ENCODE measurements around the gene QKI.
"Not testable (repeated sequence)": the region's sequence is repeated elsewhere in the genome, so short reads cannot be mapped to it uniquely, and the experiment has no call there.

QKI gene

DNA sequence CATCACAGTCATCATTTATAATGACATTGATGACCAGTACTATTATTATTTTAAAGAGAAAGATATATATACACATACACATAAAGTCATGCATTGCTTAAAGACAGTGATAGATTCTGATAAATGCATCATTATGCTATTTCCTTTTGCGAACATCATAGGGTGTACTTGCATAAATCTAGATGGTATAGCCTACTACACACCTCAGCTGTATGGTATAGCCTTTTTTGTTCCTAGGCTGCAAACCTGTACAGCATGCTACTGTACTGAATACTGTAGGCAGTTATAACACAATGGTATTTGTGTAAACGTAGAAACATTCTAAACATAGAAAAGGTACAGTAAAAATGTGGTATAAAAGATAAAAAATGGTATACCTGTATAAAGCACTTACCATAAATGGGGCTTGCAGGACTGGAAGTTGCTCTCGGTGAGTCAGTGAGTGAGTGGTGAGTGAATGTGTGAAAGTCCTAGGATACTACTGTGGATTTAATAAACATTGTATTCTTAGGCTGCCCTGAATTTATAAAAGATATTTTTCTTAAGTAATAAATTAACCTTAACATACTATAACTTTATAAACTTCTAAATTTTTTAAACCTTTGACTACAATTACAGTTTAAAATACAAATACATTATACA is 23.9 kb downstream of the QKI start:
- Mint-ChIP-seq H3K36me3 (ENCODE audit: insufficient read depth) (no peaks in the 10 kb centered on the region), H3K27me3 (no peaks in the 10 kb centered on the region), H3K4me1 (peaks cover 47% of the 10 kb centered on the region), H3K4me3 (no peak overlapping the region), H3K27ac (ENCODE audit: low read depth) (no peak overlapping the region), H3K9me3 (no peaks in the 10 kb centered on the region)
- ATAC-seq (replicated peaks; ENCODE audit: extremely low read depth, poor library complexity, severe bottlenecking) (no peak), DNase-seq (ENCODE audit: low spot score in 2 of 2) (no peak)

- ATAC-seq (replicated peaks; ENCODE audit: extremely low read depth, poor library complexity, severe bottlenecking) = peak; percentile 43
- Mint-ChIP-seq H3K9me3 (no peaks in the 10 kb centered on the region), H3K4me3 (no peak overlapping the region), H3K4me1 (peaks cover 44% of the 10 kb centered on the region), H3K27me3 (no peaks in the 10 kb centered on the region), H3K27ac (ENCODE audit: low read depth) (no peak overlapping the region), H3K36me3 (ENCODE audit: insufficient read depth) (no peaks in the 10 kb centered on the region)
- DNase-seq (ENCODE audit: low spot score in 2 of 2) = no peak
Measured at GRCh38 chr6:163438940-163439335, 24.4 kb downstream of the QKI start.

DNA sequence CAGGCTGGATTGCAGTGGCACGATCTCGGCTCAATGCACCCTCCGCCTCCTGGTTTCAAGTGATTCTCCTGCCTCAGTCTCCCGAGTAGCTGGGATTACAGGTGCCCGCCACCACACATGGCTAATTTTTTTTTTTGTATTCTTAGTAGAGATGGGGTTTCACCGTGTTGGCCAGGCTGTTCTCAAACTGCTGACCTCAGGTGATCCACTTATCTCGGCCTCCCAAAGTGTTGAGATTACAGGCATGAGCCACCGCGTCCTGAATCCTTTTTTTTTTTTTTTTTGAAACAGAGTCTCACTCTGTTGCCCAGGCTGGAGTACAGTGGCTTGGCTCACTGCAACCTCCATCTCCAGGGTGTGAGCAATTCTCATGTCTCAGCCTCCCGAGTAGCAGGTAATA is 24.9 kb downstream of the QKI start:
- H3K9me3 Mint-ChIP-seq; H3K4me3 Mint-ChIP-seq; H3K27me3 Mint-ChIP-seq; ATAC-seq (replicated peaks; ENCODE audit: extremely low read depth, poor library complexity, severe bottlenecking); H3K27ac Mint-ChIP-seq (ENCODE audit: low read depth); DNase-seq (ENCODE audit: low spot score in 2 of 2); H3K36me3 Mint-ChIP-seq (ENCODE audit: insufficient read depth): not testable (repeated sequence)
- H3K4me1 Mint-ChIP-seq = peaks cover 42% of the 10 kb centered on the region

GRCh38 chr6:163439997-163440396 is 25.5 kb downstream of the QKI start:
- H3K9me3 Mint-ChIP-seq = no peaks in the 10 kb centered on the region
- no peak for DNase-seq (ENCODE audit: low spot score in 2 of 2)
- ATAC-seq (replicated peaks; ENCODE audit: extremely low read depth, poor library complexity, severe bottlenecking) = no peak
- no peaks in the 10 kb centered on the region for H3K36me3 Mint-ChIP-seq (ENCODE audit: insufficient read depth)
- peaks cover 42% of the 10 kb centered on the region for H3K4me1 Mint-ChIP-seq
- H3K27me3 Mint-ChIP-seq = no peaks in the 10 kb centered on the region
- H3K4me3 Mint-ChIP-seq = no peak overlapping the region
- peak overlapping the region; percentile 3 for H3K27ac Mint-ChIP-seq (ENCODE audit: low read depth)

DNA sequence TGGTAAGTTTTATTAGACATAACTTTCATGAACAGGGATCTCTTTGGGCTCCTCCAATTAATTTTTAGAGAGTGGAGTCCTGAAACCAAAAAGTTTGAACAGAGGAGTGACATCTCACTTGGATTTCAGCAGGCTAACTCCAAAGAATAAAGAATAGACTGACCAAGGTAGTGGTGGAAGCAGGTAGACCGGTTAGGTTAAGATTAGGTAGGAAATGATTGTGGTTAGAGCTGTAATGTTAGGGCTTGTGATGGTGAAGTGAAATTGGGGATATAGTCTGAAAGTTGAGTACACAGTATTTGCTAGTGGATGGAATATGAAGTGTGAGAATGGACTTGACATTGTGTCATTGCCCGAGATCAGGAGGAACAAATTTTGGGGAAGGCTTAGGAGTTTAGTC is 27.8 kb downstream of the QKI start:
- H3K36me3 Mint-ChIP-seq (ENCODE audit: insufficient read depth) = peaks cover 2% of the 10 kb centered on the region
- H3K27me3 Mint-ChIP-seq = no peaks in the 10 kb centered on the region
- ATAC-seq (replicated peaks; ENCODE audit: extremely low read depth, poor library complexity, severe bottlenecking) (no peak), DNase-seq (ENCODE audit: low spot score in 2 of 2) (no peak)
- H3K4me3 Mint-ChIP-seq = no peak overlapping the region
- H3K9me3 Mint-ChIP-seq = no peaks in the 10 kb centered on the region
- no peak overlapping the region for H3K27ac Mint-ChIP-seq (ENCODE audit: low read depth)
- peaks cover 36% of the 10 kb centered on the region for H3K4me1 Mint-ChIP-seq

GRCh38 chr6:163444077-163444476 is 29.6 kb downstream of the QKI start:
- H3K27me3 Mint-ChIP-seq = no peaks in the 10 kb centered on the region
- ATAC-seq (replicated peaks; ENCODE audit: extremely low read depth, poor library complexity, severe bottlenecking) = no peak
- H3K36me3 Mint-ChIP-seq (ENCODE audit: insufficient read depth) = peaks cover 3% of the 10 kb centered on the region
- H3K9me3 Mint-ChIP-seq = no peaks in the 10 kb centered on the region
- H3K4me1 Mint-ChIP-seq = peaks cover 27% of the 10 kb centered on the region
- no peak for DNase-seq (ENCODE audit: low spot score in 2 of 2)
- no peak overlapping the region for H3K27ac Mint-ChIP-seq (ENCODE audit: low read depth)
- H3K4me3 Mint-ChIP-seq = no peak overlapping the region

- Mint-ChIP-seq H3K27me3 (no peaks in the 10 kb centered on the region), H3K4me1 (peaks cover 24% of the 10 kb centered on the region), H3K27ac (ENCODE audit: low read depth) (no peak overlapping the region), H3K9me3 (no peaks in the 10 kb centered on the region), H3K36me3 (ENCODE audit: insufficient read depth) (peaks cover 4% of the 10 kb centered on the region), H3K4me3 (no peak overlapping the region)
- no peak for DNase-seq (ENCODE audit: low spot score in 2 of 2)
- ATAC-seq (replicated peaks; ENCODE audit: extremely low read depth, poor library complexity, severe bottlenecking) = no peak
Measured at GRCh38 chr6:163446549-163446948, 32.0 kb downstream of the QKI start.

DNA sequence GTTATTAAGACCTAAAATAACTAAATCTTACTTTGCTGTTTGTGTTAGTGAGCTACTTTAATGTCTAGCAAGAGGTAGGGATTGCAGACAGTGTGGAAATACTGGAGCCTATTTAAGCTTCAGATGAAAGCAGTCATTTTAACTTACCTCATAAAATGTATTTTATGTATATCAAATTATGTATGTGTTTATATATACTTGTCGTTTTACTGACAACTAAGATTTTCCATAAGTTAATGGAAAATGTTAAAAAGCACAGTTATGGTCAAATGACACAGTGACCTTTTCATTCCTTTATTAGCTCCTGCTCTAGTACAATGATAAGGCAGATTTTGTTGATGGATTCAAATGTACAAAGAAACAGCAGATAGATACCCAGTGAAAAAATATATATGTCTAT is 34.6 kb downstream of the QKI start:
- Mint-ChIP-seq H3K9me3 (no peaks in the 10 kb centered on the region), H3K27ac (ENCODE audit: low read depth) (no peak overlapping the region), H3K36me3 (ENCODE audit: insufficient read depth) (peaks cover 4% of the 10 kb centered on the region), H3K4me3 (no peak overlapping the region), H3K27me3 (no peaks in the 10 kb centered on the region), H3K4me1 (peaks cover 19% of the 10 kb centered on the region)
- DNase-seq (ENCODE audit: low spot score in 2 of 2) (no peak), ATAC-seq (replicated peaks; ENCODE audit: extremely low read depth, poor library complexity, severe bottlenecking) (no peak)

- H3K9me3 Mint-ChIP-seq = no peaks in the 10 kb centered on the region
- no peaks in the 10 kb centered on the region for H3K27me3 Mint-ChIP-seq
- H3K27ac Mint-ChIP-seq (ENCODE audit: low read depth) = peak overlapping the region; percentile 6
- DNase-seq (ENCODE audit: low spot score in 2 of 2) (no peak), ATAC-seq (replicated peaks; ENCODE audit: extremely low read depth, poor library complexity, severe bottlenecking) (no peak)
- H3K4me1 Mint-ChIP-seq = peaks cover 54% of the 10 kb centered on the region
- H3K36me3 Mint-ChIP-seq (ENCODE audit: insufficient read depth) = peaks cover 10% of the 10 kb centered on the region
- no peak overlapping the region for H3K4me3 Mint-ChIP-seq
Measured at GRCh38 chr6:163454425-163454824, 39.9 kb downstream of the QKI start.

GRCh38 chr6:163455552-163455951 is 41.0 kb downstream of the QKI start:
- Mint-ChIP-seq H3K36me3 (ENCODE audit: insufficient read depth) (peaks cover 12% of the 10 kb centered on the region), H3K4me1 (peaks cover 60% of the 10 kb centered on the region), H3K4me3 (no peak overlapping the region), H3K9me3 (no peaks in the 10 kb centered on the region), H3K27me3 (no peaks in the 10 kb centered on the region), H3K27ac (ENCODE audit: low read depth) (peak overlapping the region; percentile 39)
- no peak for ATAC-seq (replicated peaks; ENCODE audit: extremely low read depth, poor library complexity, severe bottlenecking)
- DNase-seq (ENCODE audit: low spot score in 2 of 2) = no peak

DNA sequence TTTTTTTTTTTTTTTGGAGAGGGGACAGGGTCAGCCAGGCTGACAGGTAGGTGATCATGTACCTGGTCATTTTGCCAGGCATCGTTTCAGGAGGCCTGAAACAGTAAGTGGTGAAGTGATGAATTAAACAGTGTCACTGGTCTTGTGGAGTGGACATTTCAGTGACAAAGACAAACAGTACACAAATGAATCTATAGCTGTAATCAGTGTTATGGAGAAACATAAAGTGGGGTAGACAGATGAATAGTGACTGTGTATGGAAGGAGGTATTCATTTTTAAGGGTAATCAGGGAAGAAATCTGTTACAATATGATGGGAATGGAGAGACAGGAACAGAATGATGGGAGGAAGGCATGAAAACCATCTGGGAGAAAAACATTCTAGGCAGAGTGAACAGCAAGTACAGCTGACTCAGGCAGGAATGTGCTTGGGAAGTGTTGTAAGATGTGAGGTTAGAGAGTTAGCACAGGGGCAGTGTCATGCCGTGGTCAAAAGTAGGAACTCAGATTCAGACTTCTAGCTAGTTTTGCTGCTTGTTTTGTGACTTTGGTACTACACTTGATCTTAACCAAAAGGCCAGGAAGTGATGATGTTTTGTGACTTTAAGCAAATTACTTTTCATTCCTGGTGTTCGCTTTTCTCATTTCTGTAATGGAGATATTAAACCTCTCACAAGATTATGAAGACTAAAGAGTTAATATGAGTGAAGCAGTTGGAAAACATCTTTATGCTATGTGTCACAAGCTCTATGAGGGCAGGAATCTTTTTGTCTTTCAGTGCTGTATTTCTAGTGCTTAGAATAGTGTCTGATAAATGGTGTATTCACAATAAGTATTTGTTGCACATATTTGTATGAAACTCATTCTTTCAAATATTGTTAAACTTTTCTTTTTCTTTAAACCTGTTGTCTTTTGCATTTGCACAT is 43.4 kb downstream of the QKI start:
- Mint-ChIP-seq H3K4me3 (peak overlapping the region; percentile 2), H3K9me3 (no peaks in the 10 kb centered on the region), H3K27ac (ENCODE audit: low read depth) (peak overlapping the region; percentile 96), H3K27me3 (no peaks in the 10 kb centered on the region), H3K4me1 (peaks cover 61% of the 10 kb centered on the region), H3K36me3 (ENCODE audit: insufficient read depth) (peaks cover 12% of the 10 kb centered on the region)
- no peak for DNase-seq (ENCODE audit: low spot score in 2 of 2)
- no peak for ATAC-seq (replicated peaks; ENCODE audit: extremely low read depth, poor library complexity, severe bottlenecking)

GRCh38 chr6:163459007-163459406 is 44.5 kb downstream of the QKI start:
- Mint-ChIP-seq H3K27ac (ENCODE audit: low read depth) (peak overlapping the region; percentile 96), H3K9me3 (no peaks in the 10 kb centered on the region), H3K4me3 (peak overlapping the region; percentile 82), H3K36me3 (ENCODE audit: insufficient read depth) (peaks cover 12% of the 10 kb centered on the region), H3K4me1 (peaks cover 69% of the 10 kb centered on the region), H3K27me3 (no peaks in the 10 kb centered on the region)
- DNase-seq (ENCODE audit: low spot score in 2 of 2) = no peak
- ATAC-seq (replicated peaks; ENCODE audit: extremely low read depth, poor library complexity, severe bottlenecking) = no peak

GRCh38 chr6:163459536-163459935 is 45.0 kb downstream of the QKI start:
- Mint-ChIP-seq H3K27ac (ENCODE audit: low read depth) (peak overlapping the region; percentile 96), H3K9me3 (no peaks in the 10 kb centered on the region), H3K36me3 (ENCODE audit: insufficient read depth) (peaks cover 10% of the 10 kb centered on the region), H3K27me3 (no peaks in the 10 kb centered on the region), H3K4me1 (peaks cover 67% of the 10 kb centered on the region), H3K4me3 (peak overlapping the region; percentile 82)
- peak; percentile 34 for ATAC-seq (replicated peaks; ENCODE audit: extremely low read depth, poor library complexity, severe bottlenecking)
- DNase-seq (ENCODE audit: low spot score in 2 of 2) = no peak
